Measurements from ENCODE around the gene TTC21B. TPM values are rescaled to one million over a fixed set of nuclear protein-coding genes. Genes with fewer than 3 reads are reported as not detected.

Gene TTC21B
- total RNA-seq, 4 donors from 2014 or later, result 11.9 to 33.8 (median 23.0) TPM

DNA sequence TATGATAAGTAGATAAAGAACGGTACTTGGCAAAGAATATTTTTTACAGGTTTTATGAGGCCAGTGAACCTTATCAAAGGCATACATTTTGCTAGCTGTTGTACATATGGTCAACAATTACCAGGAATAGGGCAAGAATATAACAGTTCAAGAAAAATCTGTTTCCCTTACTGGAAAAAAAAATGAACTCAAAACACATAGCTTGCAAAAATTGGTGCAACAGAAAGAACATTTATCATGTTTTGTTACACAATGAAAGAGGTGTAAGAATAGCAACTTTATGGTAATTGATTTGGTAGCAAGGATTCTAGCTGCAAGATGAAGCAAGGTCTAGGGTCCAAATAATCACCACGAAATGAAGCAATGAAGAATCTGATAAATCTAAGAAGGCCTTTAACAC lies 41.6 kb downstream of the TTC21B start:
- in situ Hi-C loops (cut with MboI; ENCODE audit: low pct_ligation_motif_present in 1 of 4, low pct_unique_long_range_greater_than_20kb in 1 of 4, low sequenced_read_pairs in 3 of 4) (no loop called here), intact Hi-C loops (cut with DNase I; ENCODE audit: low total_unique reads) (no loop called here)
- Histone ChIP-seq H3K9me3 (no peaks in the 10 kb centered on the region), H3K27me3 (no peaks in the 10 kb centered on the region), H3K27ac (no peak overlapping the region), H3K4me3 (no peak overlapping the region), H3K36me3 (peaks cover 0 to 33% (median 8%) of the 10 kb centered on the region in 4 donors), H3K4me1 (no peaks in the 10 kb centered on the region)
- no peak for DNase-seq
- 78 to 100% methylated on average over 1 to 2 of the region's 2 CpGs for WGBS, 2 donors (ENCODE audit: low coverage in 1 of 2)
- TF ChIP-seq POLR2A (IDR thresholded peaks at IDR 0.05) (no peak), POLR2AphosphoS5 (IDR thresholded peaks at IDR 0.05) (no peak), EP300 (IDR thresholded peaks at IDR 0.05; ENCODE audit: low read depth) (no peak), CTCF (IDR thresholded peaks at IDR 0.05) (no peak)

GRCh38 chr2:165911231-165911630 lies 42.3 kb downstream of the TTC21B start:
- no peak for DNase-seq
- H3K27ac ChIP-seq, result no peak overlapping the region
- TF ChIP-seq POLR2AphosphoS5 (IDR thresholded peaks at IDR 0.05) (no peak), POLR2A (IDR thresholded peaks at IDR 0.05) (no peak), EP300 (IDR thresholded peaks at IDR 0.05; ENCODE audit: low read depth) (no peak), CTCF (IDR thresholded peaks at IDR 0.05) (no peak)
- H3K9me3 ChIP-seq, result no peaks in the 10 kb centered on the region
- no peaks in the 10 kb centered on the region for H3K27me3 ChIP-seq
- no peaks in the 10 kb centered on the region for H3K4me1 ChIP-seq
- no peak overlapping the region for H3K4me3 ChIP-seq
- peaks cover 0 to 32% (median 7%) of the 10 kb centered on the region in 4 donors for H3K36me3 ChIP-seq
- intact Hi-C loops (cut with DNase I; ENCODE audit: low total_unique reads) (no loop called here), in situ Hi-C loops (cut with MboI; ENCODE audit: low pct_ligation_motif_present in 1 of 4, low pct_unique_long_range_greater_than_20kb in 1 of 4, low sequenced_read_pairs in 3 of 4) (no loop called here)

- no peaks in the 10 kb centered on the region for H3K9me3 ChIP-seq
- no peak overlapping the region for H3K27ac ChIP-seq
- intact Hi-C loops (cut with DNase I; ENCODE audit: low total_unique reads), result no loop called here
- no peak for TF ChIP-seq POLR2A (IDR thresholded peaks at IDR 0.05)
- TF ChIP-seq POLR2AphosphoS5 (IDR thresholded peaks at IDR 0.05), result no peak
- TF ChIP-seq CTCF (IDR thresholded peaks at IDR 0.05), result no peak
- no peak for TF ChIP-seq EP300 (IDR thresholded peaks at IDR 0.05; ENCODE audit: low read depth)
- H3K4me1 ChIP-seq, result no peaks in the 10 kb centered on the region
- no peak overlapping the region for H3K4me3 ChIP-seq
- no peaks in the 10 kb centered on the region for H3K27me3 ChIP-seq
- in situ Hi-C loops (cut with MboI; ENCODE audit: low pct_ligation_motif_present in 1 of 4, low pct_unique_long_range_greater_than_20kb in 1 of 4, low sequenced_read_pairs in 3 of 4), result no loop called here
- peaks cover 0 to 38% (median 3%) of the 10 kb centered on the region in 4 donors for H3K36me3 ChIP-seq
- WGBS, 2 donors (ENCODE audit: low coverage in 1 of 2), result 29 to 50% methylated on average over 1 of the region's 1 CpG
- no peak for DNase-seq
Observed at GRCh38 chr2:165909466-165909865, 44.1 kb downstream of the TTC21B start.

DNA sequence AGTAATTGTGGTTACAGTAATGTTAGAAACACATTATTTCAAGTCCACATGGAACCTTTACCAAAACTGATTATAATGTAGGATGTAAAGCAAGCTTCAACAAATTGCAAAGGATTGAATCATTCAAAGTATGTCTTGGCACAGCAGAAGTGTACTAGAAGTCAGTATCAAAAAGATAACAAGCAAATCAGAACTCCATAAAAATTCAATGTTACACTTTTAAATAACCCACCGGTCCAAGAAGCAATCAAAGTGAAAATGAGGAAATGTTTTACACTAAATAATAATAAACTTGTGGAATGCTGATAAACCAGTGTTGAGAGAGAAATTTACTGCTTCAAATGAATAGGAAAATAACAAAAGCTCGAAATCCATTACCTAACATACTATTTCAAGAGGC lies 47.7 kb downstream of the TTC21B start:
- WGBS, 2 donors (ENCODE audit: low coverage in 1 of 2), result 58 to 70% methylated on average over 1 to 2 of the region's 2 CpGs
- in situ Hi-C loops (cut with MboI; ENCODE audit: low pct_ligation_motif_present in 1 of 4, low pct_unique_long_range_greater_than_20kb in 1 of 4, low sequenced_read_pairs in 3 of 4) (no loop called here), intact Hi-C loops (cut with DNase I; ENCODE audit: low total_unique reads) (no loop called here)
- Histone ChIP-seq H3K4me1 (peaks cover 0 to 12% (median 0%) of the 10 kb centered on the region in 4 donors), H3K27ac (no peak overlapping the region), H3K4me3 (no peak overlapping the region), H3K36me3 (peaks cover 0 to 20% (median 3%) of the 10 kb centered on the region in 4 donors), H3K9me3 (no peaks in the 10 kb centered on the region), H3K27me3 (no peaks in the 10 kb centered on the region)
- no peak for DNase-seq
- TF ChIP-seq CTCF (IDR thresholded peaks at IDR 0.05), result no peak
- TF ChIP-seq POLR2AphosphoS5 (IDR thresholded peaks at IDR 0.05), result no peak
- no peak for TF ChIP-seq POLR2A (IDR thresholded peaks at IDR 0.05)
- no peak for TF ChIP-seq EP300 (IDR thresholded peaks at IDR 0.05; ENCODE audit: low read depth)
